ENCODE results near the gene OR2C1.

The OR2C1 gene

DNA sequence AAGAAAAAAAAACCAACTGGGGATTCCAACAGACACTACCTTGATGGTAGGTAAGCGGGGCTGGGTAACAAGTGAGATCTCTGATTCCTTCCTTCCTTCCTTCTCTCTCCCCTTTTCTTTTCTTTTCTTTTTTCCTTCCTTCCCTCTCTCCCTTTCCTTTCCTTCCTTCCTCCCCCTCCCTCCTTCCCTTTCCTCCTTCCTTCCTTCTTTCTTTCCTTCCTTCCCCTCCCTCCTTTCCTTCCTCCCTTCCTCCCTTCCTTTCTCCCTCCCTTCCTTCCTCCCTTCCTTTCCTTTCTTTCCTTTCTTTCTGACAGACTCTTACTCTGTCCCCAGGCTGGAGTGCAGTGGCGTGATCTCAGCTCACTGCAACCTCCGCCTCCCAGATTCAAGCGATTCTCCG, 20.0 kb downstream of the OR2C1 start:
- H3K27me3 ChIP-seq (replicated peaks; ENCODE audit: control insufficient read depth, insufficient read depth, low read length): no peaks in the 10 kb centered on the region
- no peak for DNase-seq (ENCODE audit: extremely low read depth, insufficient read length)
- no peak overlapping the region for H3K4me3 ChIP-seq (replicated peaks; ENCODE audit: low read depth, low read length)
- no peaks in the 10 kb centered on the region for H3K36me3 ChIP-seq (ENCODE audit: control insufficient read depth, insufficient read depth, low read length)
- TF ChIP-seq, protein P1, sequence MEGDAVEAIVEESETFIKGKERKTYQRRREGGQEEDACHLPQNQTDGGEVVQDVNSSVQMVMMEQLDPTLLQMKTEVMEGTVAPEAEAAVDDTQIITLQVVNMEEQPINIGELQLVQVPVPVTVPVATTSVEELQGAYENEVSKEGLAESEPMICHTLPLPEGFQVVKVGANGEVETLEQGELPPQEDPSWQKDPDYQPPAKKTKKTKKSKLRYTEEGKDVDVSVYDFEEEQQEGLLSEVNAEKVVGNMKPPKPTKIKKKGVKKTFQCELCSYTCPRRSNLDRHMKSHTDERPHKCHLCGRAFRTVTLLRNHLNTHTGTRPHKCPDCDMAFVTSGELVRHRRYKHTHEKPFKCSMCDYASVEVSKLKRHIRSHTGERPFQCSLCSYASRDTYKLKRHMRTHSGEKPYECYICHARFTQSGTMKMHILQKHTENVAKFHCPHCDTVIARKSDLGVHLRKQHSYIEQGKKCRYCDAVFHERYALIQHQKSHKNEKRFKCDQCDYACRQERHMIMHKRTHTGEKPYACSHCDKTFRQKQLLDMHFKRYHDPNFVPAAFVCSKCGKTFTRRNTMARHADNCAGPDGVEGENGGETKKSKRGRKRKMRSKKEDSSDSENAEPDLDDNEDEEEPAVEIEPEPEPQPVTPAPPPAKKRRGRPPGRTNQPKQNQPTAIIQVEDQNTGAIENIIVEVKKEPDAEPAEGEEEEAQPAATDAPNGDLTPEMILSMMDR (IDR thresholded peaks at IDR 0.05; ENCODE audit: insufficient read depth, low read length, poor library complexity, severe bottlenecking): no peak

DNA sequence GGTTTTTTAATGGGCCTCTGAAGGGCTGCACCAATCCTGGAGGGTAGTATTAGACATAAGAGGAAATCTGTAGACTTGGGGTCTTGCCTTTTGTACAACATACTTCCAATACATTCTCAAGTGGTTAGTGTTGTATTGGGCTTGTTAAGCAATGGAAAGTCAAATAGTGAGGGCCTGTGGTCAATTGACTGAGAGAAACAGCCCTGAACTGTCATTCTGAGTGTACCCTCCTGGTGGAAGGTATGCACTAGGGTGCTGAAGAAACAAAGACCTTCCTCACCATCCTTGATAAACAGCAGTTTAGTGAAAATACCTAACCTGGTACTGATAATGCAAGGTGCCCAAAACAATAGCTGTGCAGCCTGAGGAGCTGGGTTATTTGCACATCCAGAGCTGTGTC, 22.2 kb downstream of the OR2C1 start:
- Histone ChIP-seq H3K4me3 (replicated peaks; ENCODE audit: low read depth, low read length) (no peak overlapping the region), H3K27me3 (replicated peaks; ENCODE audit: control insufficient read depth, insufficient read depth, low read length) (no peaks in the 10 kb centered on the region; the same call in 1 of the 2 replicates), H3K36me3 (ENCODE audit: control insufficient read depth, insufficient read depth, low read length) (peaks cover 6% of the 10 kb centered on the region)
- TF ChIP-seq, protein P1 (IDR thresholded peaks at IDR 0.05; ENCODE audit: insufficient read depth, low read length, poor library complexity, severe bottlenecking): no peak
- no peak for DNase-seq (ENCODE audit: extremely low read depth, insufficient read length)

DNA sequence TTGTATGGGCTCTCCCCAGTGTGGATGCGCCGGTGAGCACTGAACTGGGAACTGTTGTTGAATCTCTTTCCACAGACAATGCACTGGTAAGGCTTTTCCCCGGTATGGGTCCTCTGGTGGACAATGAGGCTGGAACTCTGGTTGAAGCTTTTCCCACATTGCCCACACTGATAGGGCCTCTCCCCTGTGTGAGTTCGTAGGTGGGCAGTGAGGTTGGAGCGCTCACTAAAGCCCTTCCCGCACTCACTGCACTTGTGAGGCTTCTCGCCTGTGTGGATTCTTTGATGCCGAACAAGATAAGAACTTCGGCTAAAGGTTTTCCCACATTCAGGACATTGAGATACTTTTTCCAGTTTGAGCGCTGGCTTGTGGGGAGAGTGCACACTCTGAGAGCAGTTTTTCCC, 27.4 kb downstream of the OR2C1 start:
- peaks cover 22% of the 10 kb centered on the region for H3K36me3 ChIP-seq (ENCODE audit: control insufficient read depth, insufficient read depth, low read length)
- peak; percentile 18 for DNase-seq (ENCODE audit: extremely low read depth, insufficient read length)
- TF ChIP-seq, protein P1 (IDR thresholded peaks at IDR 0.05; ENCODE audit: insufficient read depth, low read length, poor library complexity, severe bottlenecking): no peak
- H3K4me3 ChIP-seq (replicated peaks; ENCODE audit: low read depth, low read length): no peak overlapping the region
- no peaks in the 10 kb centered on the region; the same call in 1 of the 2 replicates for H3K27me3 ChIP-seq (replicated peaks; ENCODE audit: control insufficient read depth, insufficient read depth, low read length)

DNA sequence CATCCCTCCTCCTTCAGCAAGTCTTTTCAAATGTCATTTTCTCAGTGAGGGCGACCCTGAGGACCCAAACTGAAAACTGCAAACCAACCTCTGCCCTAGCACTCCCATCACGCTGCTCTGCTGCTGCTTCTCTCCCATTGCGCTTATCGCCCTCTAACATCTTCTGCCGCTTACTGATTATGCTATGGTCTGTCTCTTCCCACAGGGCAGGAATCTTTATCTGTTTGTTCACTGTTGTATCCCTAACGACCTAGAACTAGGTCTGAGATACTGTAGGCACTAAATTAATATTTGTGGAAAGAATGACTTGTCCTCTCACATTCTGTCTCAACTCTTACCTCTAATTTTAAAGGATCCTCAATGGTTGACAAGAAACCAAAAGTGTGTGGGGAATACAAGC, 32.6 kb downstream of the OR2C1 start:
- Histone ChIP-seq H3K36me3 (ENCODE audit: control insufficient read depth, insufficient read depth, low read length) (peaks cover 28% of the 10 kb centered on the region), H3K27me3 (replicated peaks; ENCODE audit: control insufficient read depth, insufficient read depth, low read length) (no peaks in the 10 kb centered on the region), H3K4me3 (replicated peaks; ENCODE audit: low read depth, low read length) (no peak overlapping the region)
- DNase-seq (ENCODE audit: extremely low read depth, insufficient read length): no peak
- TF ChIP-seq, protein P1 (IDR thresholded peaks at IDR 0.05; ENCODE audit: insufficient read depth, low read length, poor library complexity, severe bottlenecking): no peak

DNA sequence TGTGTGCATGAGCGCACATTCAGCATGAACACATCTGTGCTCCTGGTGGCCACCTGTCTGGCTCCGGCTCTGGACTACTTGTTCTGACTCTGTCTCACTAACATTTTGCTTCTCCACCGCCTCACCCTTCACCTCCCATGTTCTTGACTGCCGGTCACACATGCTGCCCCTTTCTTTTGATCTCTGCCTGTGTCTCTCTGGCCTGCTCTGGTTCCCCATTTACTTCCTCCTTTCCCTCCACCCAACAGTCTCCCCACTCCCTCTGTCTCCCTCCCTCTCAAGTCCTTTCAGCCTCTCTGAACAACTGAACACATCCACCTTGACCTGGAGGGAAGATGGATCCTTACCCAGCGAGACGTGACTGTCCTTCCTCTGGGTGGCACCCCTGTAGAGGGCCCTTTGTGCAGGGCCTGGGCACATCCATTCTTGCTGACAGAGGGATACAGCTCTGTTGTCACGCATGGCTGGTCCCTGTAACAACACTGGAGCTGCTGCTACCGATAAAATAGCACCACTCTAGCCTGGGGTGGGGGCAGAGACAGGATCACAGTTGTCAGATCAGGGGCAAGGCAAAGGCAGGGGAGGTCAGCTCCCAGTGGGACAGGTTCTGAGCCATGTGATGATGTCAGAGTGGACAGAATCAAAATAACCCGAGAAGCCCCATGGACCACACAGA, 34.1 kb downstream of the OR2C1 start:
- no peak overlapping the region for H3K4me3 ChIP-seq (replicated peaks; ENCODE audit: low read depth, low read length)
- DNase-seq (ENCODE audit: extremely low read depth, insufficient read length): no peak
- TF ChIP-seq, protein P1 (IDR thresholded peaks at IDR 0.05; ENCODE audit: insufficient read depth, low read length, poor library complexity, severe bottlenecking): no peak
- H3K36me3 ChIP-seq (ENCODE audit: control insufficient read depth, insufficient read depth, low read length): peaks cover 20% of the 10 kb centered on the region
- no peaks in the 10 kb centered on the region for H3K27me3 ChIP-seq (replicated peaks; ENCODE audit: control insufficient read depth, insufficient read depth, low read length)

DNA sequence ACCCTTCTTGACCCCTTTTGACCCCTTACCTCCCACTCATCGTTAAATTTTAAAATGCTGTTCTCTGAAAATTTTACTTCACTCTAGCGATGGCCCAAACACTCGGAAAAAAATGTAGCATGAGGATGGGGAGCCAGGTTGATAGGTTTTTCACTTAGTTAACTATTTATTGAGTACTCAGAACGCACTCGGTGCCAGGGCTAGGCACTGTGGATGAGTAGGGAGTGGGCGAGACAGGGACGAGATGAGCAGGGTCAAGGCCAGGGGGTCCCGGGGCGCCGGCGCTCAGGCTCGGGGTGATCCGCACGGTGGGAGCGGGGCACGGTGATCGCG, 44.7 kb downstream of the OR2C1 start:
- H3K36me3 ChIP-seq (ENCODE audit: control insufficient read depth, insufficient read depth, low read length): peaks cover 18% of the 10 kb centered on the region
- H3K27me3 ChIP-seq (replicated peaks; ENCODE audit: control insufficient read depth, insufficient read depth, low read length): no peaks in the 10 kb centered on the region; the same call in 1 of the 2 replicates
- peak overlapping the region; percentile 72 for H3K4me3 ChIP-seq (replicated peaks; ENCODE audit: low read depth, low read length)
- TF ChIP-seq, protein P1 (IDR thresholded peaks at IDR 0.05; ENCODE audit: insufficient read depth, low read length, poor library complexity, severe bottlenecking): no peak
- DNase-seq (ENCODE audit: extremely low read depth, insufficient read length): no peak
